ENCODE results near the gene ZNF880. TPM values are rescaled to one million over a fixed set of nuclear protein-coding genes. Genes with fewer than 3 reads are reported as not detected.

Gene ZNF880
- total and polyA plus RNA-seq, 9 of the 15 experiments (the other 6 are each of a cell fraction or from before 2014, with no cell fraction given): 0.15 to 1.9 (median 0.64) TPM; not detected in 1

GRCh38 chr19:52397310-52398080 is 27.8 kb downstream of the ZNF880 start, which contains the start of gene ZNF528 (continued):
- TF ChIP-seq JUN (IDR thresholded peaks at IDR 0.05; ENCODE audit: borderline replicate concordance, low read depth, low read length): no peak
- TF ChIP-seq JUN (CRISPR knock-in tag; IDR thresholded peaks at IDR 0.05; ENCODE audit: borderline replicate concordance): no peak
- no peak for TF ChIP-seq ZBTB9 (CRISPR knock-in tag; IDR thresholded peaks at IDR 0.05)
- TF ChIP-seq ILK (tag; IDR thresholded peaks at IDR 0.05; ENCODE audit: borderline replicate concordance, low read depth): no peak
- TF ChIP-seq MAFG (tag; conservative IDR thresholded peaks at IDR 0.05): no peak
- no peak for TF ChIP-seq USF2 (CRISPR knock-in tag; IDR thresholded peaks at IDR 0.05)
- no peak for TF ChIP-seq RNF219 (CRISPR knock-in tag; IDR thresholded peaks at IDR 0.05)
- TF ChIP-seq PHF20 (IDR thresholded peaks at IDR 0.05; ENCODE audit: partially characterized antibody): peak; percentile 43
- no peak for TF ChIP-seq TRIM28 (IDR thresholded peaks at IDR 0.05)
- peak; percentile 56; the same call in 1 of the 2 replicates for TF ChIP-seq CREM (IDR thresholded peaks at IDR 0.05; ENCODE audit: low read depth)
- no peak for TF ChIP-seq CCAR2 (IDR thresholded peaks at IDR 0.05; ENCODE audit: low read depth, low read length)
- no peak for TF ChIP-seq ZBTB5 (IDR thresholded peaks at IDR 0.05)
- no peak for TF ChIP-seq ZBTB26 (CRISPR knock-in tag; IDR thresholded peaks at IDR 0.05)
- no peak for TF ChIP-seq TEAD4 (IDR thresholded peaks at IDR 0.05; ENCODE audit: low read length)
- no peak for TF ChIP-seq TEAD4 (CRISPR knock-in tag; IDR thresholded peaks at IDR 0.05; ENCODE audit: borderline replicate concordance)
- no peak for TF ChIP-seq YY1 (IDR thresholded peaks at IDR 0.05; ENCODE audit: borderline replicate concordance in 1 of 3, control insufficient read depth in 1 of 3, extremely low read depth in 1 of 3, insufficient read depth in 3 of 3, insufficient read length in 1 of 3, insufficient replicate concordance in 2 of 3, low read depth in 1 of 3, low read length in 2 of 3)
- no peak for TF ChIP-seq NKRF (IDR thresholded peaks at IDR 0.05; ENCODE audit: borderline replicate concordance)
